Measurements from ENCODE around the gene ITIH4.
A peak's percentile ranks its signal among the peaks of the same experiment; 100 is the strongest.

GRCh38 chr3:52851348-52851747 is 20.9 kb upstream of the ITIH4 start:
- TF ChIP-seq, protein P1, sequence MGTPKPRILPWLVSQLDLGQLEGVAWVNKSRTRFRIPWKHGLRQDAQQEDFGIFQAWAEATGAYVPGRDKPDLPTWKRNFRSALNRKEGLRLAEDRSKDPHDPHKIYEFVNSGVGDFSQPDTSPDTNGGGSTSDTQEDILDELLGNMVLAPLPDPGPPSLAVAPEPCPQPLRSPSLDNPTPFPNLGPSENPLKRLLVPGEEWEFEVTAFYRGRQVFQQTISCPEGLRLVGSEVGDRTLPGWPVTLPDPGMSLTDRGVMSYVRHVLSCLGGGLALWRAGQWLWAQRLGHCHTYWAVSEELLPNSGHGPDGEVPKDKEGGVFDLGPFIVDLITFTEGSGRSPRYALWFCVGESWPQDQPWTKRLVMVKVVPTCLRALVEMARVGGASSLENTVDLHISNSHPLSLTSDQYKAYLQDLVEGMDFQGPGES (IDR thresholded peaks at IDR 0.05; ENCODE audit: low read depth, low read length) = no peak
- peak; percentile 62 for TF ChIP-seq CTCF (IDR thresholded peaks at IDR 0.05)
- no peak for TF ChIP-seq MAX (IDR thresholded peaks at IDR 0.05; ENCODE audit: low read depth)
- no peak for TF ChIP-seq TAF1 (IDR thresholded peaks at IDR 0.05; ENCODE audit: borderline replicate concordance, low read depth, low read length)
- TF ChIP-seq POLR2AphosphoS5 (IDR thresholded peaks at IDR 0.05; ENCODE audit: low read depth, low read length) = no peak
- TF ChIP-seq TCF12 (IDR thresholded peaks at IDR 0.05) = no peak
- no peak for TF ChIP-seq RCOR1 (IDR thresholded peaks at IDR 0.05; ENCODE audit: low read length)
- no peak for TF ChIP-seq USF1 (IDR thresholded peaks at IDR 0.05; ENCODE audit: borderline replicate concordance, low read depth)
- TF ChIP-seq JUND (IDR thresholded peaks at IDR 0.05) = no peak
- peak; percentile 96 for TF ChIP-seq RAD21 (IDR thresholded peaks at IDR 0.05; ENCODE audit: low read length)
- TF ChIP-seq REST (IDR thresholded peaks at IDR 0.05; ENCODE audit: low read depth, low read length) = no peak

Measured in SK-N-SH (cell line).